Measurements from ENCODE around the gene BARX2.

GRCh38 chr11:129410395-129410960, 34.8 kb downstream of the BARX2 start:
- TF ChIP-seq CTCF (IDR thresholded peaks at IDR 0.05; ENCODE audit: borderline replicate concordance, extremely low read depth, low read length, poor library complexity, severe bottlenecking) (no peak), EZH2 (IDR thresholded peaks at IDR 0.05; ENCODE audit: borderline replicate concordance, low read depth, low read length, severe bottlenecking) (no peak)
